Fibroblast of lung (primary cell): ENCODE measurements around the gene ITGB3. TPM values are rescaled to one million over a fixed set of nuclear protein-coding genes. Genes with fewer than 3 reads are reported as not detected.

Experiments
- DNase-seq, 2 donors: peaks; one replicate each; pipeline versions ENCODE4 v3.0.0 to v3.0.0-alpha.2; 2010; ENCODE audit warnings: low read depth in 2 of 2
- H2AFZ ChIP-seq: 2 replicates; pipeline ENCODE4 v1.5.1; 2012; ENCODE audit warnings: low read length, control low read depth, inconsistent platforms
- H3K27ac ChIP-seq: 2 replicates; pipeline ENCODE4 v1.5.1; 2011; ENCODE audit warnings: low read length, control low read depth; ENCODE audit not compliant: insufficient read depth
- H3K27me3 ChIP-seq: 2 replicates; pipeline ENCODE4 v1.5.1; 2011; ENCODE audit warnings: mild to moderate bottlenecking, low read length; ENCODE audit not compliant: control insufficient read depth, insufficient read depth
- H3K36me3 ChIP-seq: 2 replicates; pipeline ENCODE4 v1.5.1; 2011; ENCODE audit warnings: low read length; ENCODE audit not compliant: control insufficient read depth, insufficient read depth
- H3K4me1 ChIP-seq: 2 replicates; pipeline ENCODE4 v1.5.1; 2011; ENCODE audit warnings: low read length; ENCODE audit not compliant: control insufficient read depth, insufficient read depth; ENCODE audit errors: extremely low read depth
- H3K4me2 ChIP-seq: 2 replicates; pipeline ENCODE4 v1.5.1; 2011; ENCODE audit warnings: low read length, control low read depth; ENCODE audit not compliant: insufficient read depth; ENCODE audit errors: extremely low read depth
- H3K4me3 ChIP-seq, 4 experiments: fragments of 200-600 bp in 1 of 4; sonication (generic) in 1 of 4; replicated peaks in 1 of 4; 2 replicates each; pipeline ENCODE4 v1.5.1; 2011 to 2016; ENCODE audit warnings: low read length in 4 of 4, low read depth in 3 of 4, mild to moderate bottlenecking in 3 of 4, control low read depth in 2 of 4, inconsistent platforms in 1 of 4, mixed read lengths in 1 of 4; ENCODE audit not compliant: insufficient read depth in 1 of 4; ENCODE audit errors: control extremely low read depth in 1 of 4
- H3K79me2 ChIP-seq: 2 replicates; pipeline ENCODE4 v1.5.1; 2012; ENCODE audit warnings: mild to moderate bottlenecking, low read length, inconsistent platforms; ENCODE audit not compliant: control insufficient read depth, insufficient read depth
- H3K9ac ChIP-seq: 2 replicates; pipeline ENCODE4 v1.5.1; 2011; ENCODE audit warnings: mild to moderate bottlenecking, low read length, control low read depth; ENCODE audit not compliant: insufficient read depth
- H3K9me3 ChIP-seq: 2 replicates; pipeline ENCODE4 v1.5.1; 2012; ENCODE audit warnings: low read depth, low read length; ENCODE audit not compliant: control insufficient read depth, insufficient read depth
- H4K20me1 ChIP-seq: 2 replicates; pipeline ENCODE4 v1.5.1; 2011; ENCODE audit warnings: low read length; ENCODE audit not compliant: control insufficient read depth, insufficient read depth; ENCODE audit errors: extremely low read depth
- CTCF ChIP-seq, 2 donors: IDR thresholded peaks in 1 of 2; conservative IDR thresholded peaks in 1 of 2; 1 replicate in 1 of 2; 2 replicates in 1 of 2; pipeline ENCODE4 v1.5.1; 2011 to 2012; ENCODE audit warnings: low read length in 2 of 2, control low read depth in 1 of 2, inconsistent platforms in 1 of 2, low read depth in 1 of 2, mild to moderate bottlenecking in 1 of 2
- EZH2 ChIP-seq: IDR thresholded peaks from 2 replicates; pipeline ENCODE4 v1.5.1; 2012; ENCODE audit warnings: low read length, control low read depth, mild to moderate bottlenecking; ENCODE audit errors: missing control alignments
- polyA plus RNA-seq, 2 donors: library from polyadenylated mRNA; depleted of rRNA in 1 of 2; stranded (reverse) in 1 of 2; unstranded in 1 of 2; fragments of >200 nt; gene quantifications; 2 replicates each; pipeline ENCODE4 v1.2.1, GENCODE V29; 2011 to 2012; ENCODE audit warnings: missing spikeins in 1 of 2
- total RNA-seq: library from RNA; depleted of rRNA; stranded (reverse); fragments of >200 nt; gene quantifications from 2 replicates; pipeline ENCODE4 v1.2.1, GENCODE V29; 2014

ITGB3 gene
- total and polyA plus RNA-seq, 2 donors (not counting 1 experiment from before 2014, with no cell fraction given): 22.0 to 23.3 TPM

GRCh38 chr17:47274319-47275069 is 20.9 kb downstream of the ITGB3 start:
- Histone ChIP-seq H4K20me1 (no peaks in the 10 kb centered on the region), H3K79me2 (no peaks in the 10 kb centered on the region), H3K4me3 (no peak overlapping the region), H2AFZ (no peak overlapping the region), H3K4me2 (no peak overlapping the region), H3K36me3 (no peaks in the 10 kb centered on the region), H3K27ac (no peak overlapping the region), H3K4me1 (peaks cover 37% of the 10 kb centered on the region), H3K27me3 (no peaks in the 10 kb centered on the region), H3K9ac (no peak overlapping the region), H3K9me3 (no peaks in the 10 kb centered on the region)
- TF ChIP-seq CTCF (conservative IDR thresholded peaks at IDR 0.05 in 1 of 2, IDR thresholded peaks at IDR 0.05 in 1 of 2; ENCODE audit: low read depth in 1 of 2, low read length in 2 of 2): no peak
- TF ChIP-seq EZH2: no peak
- DNase-seq: no peak

GRCh38 chr17:47275245-47275984 is 21.8 kb downstream of the ITGB3 start:
- H3K4me2 ChIP-seq: peak overlapping the region; percentile 60
- no peak overlapping the region for H3K4me3 ChIP-seq
- H3K36me3 ChIP-seq: no peaks in the 10 kb centered on the region
- no peak overlapping the region for H2AFZ ChIP-seq
- peak; percentile 92 to 93 for DNase-seq
- H3K27ac ChIP-seq: peak overlapping the region; percentile 70
- H3K27me3 ChIP-seq: no peaks in the 10 kb centered on the region
- peaks cover 45% of the 10 kb centered on the region for H3K4me1 ChIP-seq
- H3K79me2 ChIP-seq: no peaks in the 10 kb centered on the region
- no peaks in the 10 kb centered on the region for H4K20me1 ChIP-seq
- TF ChIP-seq EZH2 (no peak), CTCF (conservative IDR thresholded peaks at IDR 0.05 in 1 of 2, IDR thresholded peaks at IDR 0.05 in 1 of 2; ENCODE audit: low read depth in 1 of 2, low read length in 2 of 2) (no peak)
- no peak overlapping the region for H3K9ac ChIP-seq
- no peaks in the 10 kb centered on the region for H3K9me3 ChIP-seq

GRCh38 chr17:47276444-47276843 is 22.8 kb downstream of the ITGB3 start:
- Histone ChIP-seq H4K20me1 (no peaks in the 10 kb centered on the region), H3K27ac (peak overlapping the region; percentile 70), H2AFZ (no peak overlapping the region), H3K36me3 (no peaks in the 10 kb centered on the region), H3K4me2 (peak overlapping the region; percentile 41), H3K9me3 (no peaks in the 10 kb centered on the region), H3K27me3 (no peaks in the 10 kb centered on the region), H3K4me3 (no peak overlapping the region), H3K9ac (no peak overlapping the region), H3K79me2 (no peaks in the 10 kb centered on the region), H3K4me1 (peaks cover 45% of the 10 kb centered on the region)
- TF ChIP-seq EZH2: no peak
- TF ChIP-seq CTCF (conservative IDR thresholded peaks at IDR 0.05 in 1 of 2, IDR thresholded peaks at IDR 0.05 in 1 of 2; ENCODE audit: low read depth in 1 of 2, low read length in 2 of 2): no peak
- DNase-seq: no peak
